OCI-LY1 (cell line): ENCODE results near the gene RAD51B.

Source experiments
- EZH2 ChIP-seq: fragments of 200-600 bp; sonication (generic), shearing (Covaris generic); IDR thresholded peaks from 2 replicates; pipeline ENCODE4 v1.8.0; 2017; ENCODE audit warnings: borderline replicate concordance, mixed run types, mild to moderate bottlenecking, antibody characterized with exemption, low read length, moderate library complexity, mixed read lengths
- TF ChIP-seq, protein P1 (sequence below): fragments of 200-600 bp; sonication (generic), shearing (Covaris generic); IDR thresholded peaks from 2 replicates; pipeline ENCODE4 v1.5.1; 2017; ENCODE audit warnings: mild to moderate bottlenecking, antibody characterized with exemption, low read length, moderate library complexity, mixed read lengths

GRCh38 chr14:68236582-68237458 is 417.2 kb downstream of the RAD51B start:
- TF ChIP-seq, protein P1, sequence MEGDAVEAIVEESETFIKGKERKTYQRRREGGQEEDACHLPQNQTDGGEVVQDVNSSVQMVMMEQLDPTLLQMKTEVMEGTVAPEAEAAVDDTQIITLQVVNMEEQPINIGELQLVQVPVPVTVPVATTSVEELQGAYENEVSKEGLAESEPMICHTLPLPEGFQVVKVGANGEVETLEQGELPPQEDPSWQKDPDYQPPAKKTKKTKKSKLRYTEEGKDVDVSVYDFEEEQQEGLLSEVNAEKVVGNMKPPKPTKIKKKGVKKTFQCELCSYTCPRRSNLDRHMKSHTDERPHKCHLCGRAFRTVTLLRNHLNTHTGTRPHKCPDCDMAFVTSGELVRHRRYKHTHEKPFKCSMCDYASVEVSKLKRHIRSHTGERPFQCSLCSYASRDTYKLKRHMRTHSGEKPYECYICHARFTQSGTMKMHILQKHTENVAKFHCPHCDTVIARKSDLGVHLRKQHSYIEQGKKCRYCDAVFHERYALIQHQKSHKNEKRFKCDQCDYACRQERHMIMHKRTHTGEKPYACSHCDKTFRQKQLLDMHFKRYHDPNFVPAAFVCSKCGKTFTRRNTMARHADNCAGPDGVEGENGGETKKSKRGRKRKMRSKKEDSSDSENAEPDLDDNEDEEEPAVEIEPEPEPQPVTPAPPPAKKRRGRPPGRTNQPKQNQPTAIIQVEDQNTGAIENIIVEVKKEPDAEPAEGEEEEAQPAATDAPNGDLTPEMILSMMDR: no peak
- no peak for TF ChIP-seq EZH2
